Brain pericyte (primary cell): ENCODE results near the gene USP17L30.
"Not testable (repeated sequence)": the region's sequence is repeated elsewhere in the genome, so short reads cannot be mapped to it uniquely, and the experiment has no call there.

Experiments used
- DNase-seq: peaks from one replicate; pipeline ENCODE4 v3.0.0-alpha.2; 2012; ENCODE audit warnings: low read depth, low spot score

The USP17L30 gene, protein sequence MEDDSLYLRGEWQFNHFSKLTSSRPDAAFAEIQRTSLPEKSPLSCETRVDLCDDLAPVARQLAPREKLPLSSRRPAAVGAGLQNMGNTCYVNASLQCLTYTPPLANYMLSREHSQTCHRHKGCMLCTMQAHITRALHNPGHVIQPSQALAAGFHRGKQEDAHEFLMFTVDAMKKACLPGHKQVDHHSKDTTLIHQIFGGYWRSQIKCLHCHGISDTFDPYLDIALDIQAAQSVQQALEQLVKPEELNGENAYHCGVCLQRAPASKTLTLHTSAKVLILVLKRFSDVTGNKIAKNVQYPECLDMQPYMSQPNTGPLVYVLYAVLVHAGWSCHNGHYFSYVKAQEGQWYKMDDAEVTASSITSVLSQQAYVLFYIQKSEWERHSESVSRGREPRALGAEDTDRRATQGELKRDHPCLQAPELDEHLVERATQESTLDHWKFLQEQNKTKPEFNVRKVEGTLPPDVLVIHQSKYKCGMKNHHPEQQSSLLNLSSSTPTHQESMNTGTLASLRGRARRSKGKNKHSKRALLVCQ

DNA sequence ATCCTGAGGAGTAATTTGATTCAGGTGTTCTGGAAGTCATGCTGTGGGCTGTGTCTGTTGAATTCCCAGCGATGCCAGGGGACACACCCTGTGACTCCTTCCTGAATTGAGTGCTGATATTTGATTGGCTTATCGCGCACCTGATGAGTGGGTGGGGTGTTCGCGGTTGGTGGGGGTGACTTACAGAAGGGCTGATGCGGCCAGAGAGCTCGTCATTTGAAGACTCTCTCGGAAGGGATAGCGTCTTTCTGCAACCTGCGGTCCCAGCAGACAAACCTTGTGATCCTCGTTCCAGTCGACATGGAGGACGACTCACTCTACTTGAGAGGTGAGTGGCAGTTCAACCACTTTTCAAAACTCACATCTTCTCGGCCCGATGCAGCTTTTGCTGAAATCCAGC lies at the start of gene USP17L30:
TSS of gene USP17L30 (plus strand) at position 301 of the 400 bp plus-strand sequence. CDS start at position 301, 0 bp downstream.
- not testable (repeated sequence) for DNase-seq

DNA sequence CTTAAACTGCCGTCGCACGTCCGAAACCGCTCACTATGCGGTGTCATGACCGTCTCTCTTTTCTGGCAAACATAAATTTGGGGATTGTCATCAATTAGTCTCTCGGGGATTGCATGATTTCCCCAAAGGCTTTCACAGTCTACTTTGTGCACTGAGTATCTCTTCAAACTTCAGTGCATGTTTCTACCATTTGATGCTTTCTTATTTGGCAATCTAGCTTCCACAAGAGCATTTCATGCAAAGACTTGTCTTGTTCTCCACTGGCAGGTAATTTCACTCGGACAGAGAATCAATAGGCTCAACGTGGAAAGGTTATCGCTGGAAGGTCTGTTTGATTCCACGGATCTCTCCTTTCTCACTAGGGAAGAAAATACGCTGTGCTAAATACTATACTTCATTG lies 38.7 kb upstream of the USP17L30 start:
- DNase-seq, result not testable (repeated sequence)

DNA sequence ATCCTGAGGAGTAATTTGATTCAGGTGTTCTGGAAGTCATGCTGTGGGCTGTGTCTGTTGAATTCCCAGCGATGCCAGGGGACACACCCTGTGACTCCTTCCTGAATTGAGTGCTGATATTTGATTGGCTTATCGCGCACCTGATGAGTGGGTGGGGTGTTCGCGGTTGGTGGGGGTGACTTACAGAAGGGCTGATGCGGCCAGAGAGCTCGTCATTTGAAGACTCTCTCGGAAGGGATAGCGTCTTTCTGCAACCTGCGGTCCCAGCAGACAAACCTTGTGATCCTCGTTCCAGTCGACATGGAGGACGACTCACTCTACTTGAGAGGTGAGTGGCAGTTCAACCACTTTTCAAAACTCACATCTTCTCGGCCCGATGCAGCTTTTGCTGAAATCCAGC lies 38.1 kb upstream of the USP17L30 start, which contains the start of gene USP17L24:
TSS of gene USP17L24 (plus strand) at position 301 of the 400 bp plus-strand sequence. CDS start at position 301, 0 bp downstream.
- not testable (repeated sequence) for DNase-seq

DNA sequence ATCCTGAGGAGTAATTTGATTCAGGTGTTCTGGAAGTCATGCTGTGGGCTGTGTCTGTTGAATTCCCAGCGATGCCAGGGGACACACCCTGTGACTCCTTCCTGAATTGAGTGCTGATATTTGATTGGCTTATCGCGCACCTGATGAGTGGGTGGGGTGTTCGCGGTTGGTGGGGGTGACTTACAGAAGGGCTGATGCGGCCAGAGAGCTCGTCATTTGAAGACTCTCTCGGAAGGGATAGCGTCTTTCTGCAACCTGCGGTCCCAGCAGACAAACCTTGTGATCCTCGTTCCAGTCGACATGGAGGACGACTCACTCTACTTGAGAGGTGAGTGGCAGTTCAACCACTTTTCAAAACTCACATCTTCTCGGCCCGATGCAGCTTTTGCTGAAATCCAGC lies 33.3 kb upstream of the USP17L30 start, which contains the start of gene USP17L25:
TSS of gene USP17L25 (plus strand) at position 301 of the 400 bp plus-strand sequence. CDS start at position 301, 0 bp downstream.
- not testable (repeated sequence) for DNase-seq

DNA sequence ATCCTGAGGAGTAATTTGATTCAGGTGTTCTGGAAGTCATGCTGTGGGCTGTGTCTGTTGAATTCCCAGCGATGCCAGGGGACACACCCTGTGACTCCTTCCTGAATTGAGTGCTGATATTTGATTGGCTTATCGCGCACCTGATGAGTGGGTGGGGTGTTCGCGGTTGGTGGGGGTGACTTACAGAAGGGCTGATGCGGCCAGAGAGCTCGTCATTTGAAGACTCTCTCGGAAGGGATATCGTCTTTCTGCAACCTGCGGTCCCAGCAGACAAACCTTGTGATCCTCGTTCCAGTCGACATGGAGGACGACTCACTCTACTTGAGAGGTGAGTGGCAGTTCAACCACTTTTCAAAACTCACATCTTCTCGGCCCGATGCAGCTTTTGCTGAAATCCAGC lies 28.6 kb upstream of the USP17L30 start, which contains the start of gene USP17L26:
TSS of gene USP17L26 (plus strand) at position 301 of the 400 bp plus-strand sequence. CDS start at position 301, 0 bp downstream.
- DNase-seq, result not testable (repeated sequence)

DNA sequence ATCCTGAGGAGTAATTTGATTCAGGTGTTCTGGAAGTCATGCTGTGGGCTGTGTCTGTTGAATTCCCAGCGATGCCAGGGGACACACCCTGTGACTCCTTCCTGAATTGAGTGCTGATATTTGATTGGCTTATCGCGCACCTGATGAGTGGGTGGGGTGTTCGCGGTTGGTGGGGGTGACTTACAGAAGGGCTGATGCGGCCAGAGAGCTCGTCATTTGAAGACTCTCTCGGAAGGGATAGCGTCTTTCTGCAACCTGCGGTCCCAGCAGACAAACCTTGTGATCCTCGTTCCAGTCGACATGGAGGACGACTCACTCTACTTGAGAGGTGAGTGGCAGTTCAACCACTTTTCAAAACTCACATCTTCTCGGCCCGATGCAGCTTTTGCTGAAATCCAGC lies 23.8 kb upstream of the USP17L30 start, which contains the start of gene USP17L5:
TSS of gene USP17L5 (plus strand) at position 301 of the 400 bp plus-strand sequence. CDS start at position 301, 0 bp downstream.
- DNase-seq, result not testable (repeated sequence)

DNA sequence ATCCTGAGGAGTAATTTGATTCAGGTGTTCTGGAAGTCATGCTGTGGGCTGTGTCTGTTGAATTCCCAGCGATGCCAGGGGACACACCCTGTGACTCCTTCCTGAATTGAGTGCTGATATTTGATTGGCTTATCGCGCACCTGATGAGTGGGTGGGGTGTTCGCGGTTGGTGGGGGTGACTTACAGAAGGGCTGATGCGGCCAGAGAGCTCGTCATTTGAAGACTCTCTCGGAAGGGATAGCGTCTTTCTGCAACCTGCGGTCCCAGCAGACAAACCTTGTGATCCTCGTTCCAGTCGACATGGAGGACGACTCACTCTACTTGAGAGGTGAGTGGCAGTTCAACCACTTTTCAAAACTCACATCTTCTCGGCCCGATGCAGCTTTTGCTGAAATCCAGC lies 19.1 kb upstream of the USP17L30 start, which contains the start of gene USP17L27:
TSS of gene USP17L27 (plus strand) at position 301 of the 400 bp plus-strand sequence. CDS start at position 301, 0 bp downstream.
- not testable (repeated sequence) for DNase-seq

DNA sequence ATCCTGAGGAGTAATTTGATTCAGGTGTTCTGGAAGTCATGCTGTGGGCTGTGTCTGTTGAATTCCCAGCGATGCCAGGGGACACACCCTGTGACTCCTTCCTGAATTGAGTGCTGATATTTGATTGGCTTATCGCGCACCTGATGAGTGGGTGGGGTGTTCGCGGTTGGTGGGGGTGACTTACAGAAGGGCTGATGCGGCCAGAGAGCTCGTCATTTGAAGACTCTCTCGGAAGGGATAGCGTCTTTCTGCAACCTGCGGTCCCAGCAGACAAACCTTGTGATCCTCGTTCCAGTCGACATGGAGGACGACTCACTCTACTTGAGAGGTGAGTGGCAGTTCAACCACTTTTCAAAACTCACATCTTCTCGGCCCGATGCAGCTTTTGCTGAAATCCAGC lies 14.3 kb upstream of the USP17L30 start, which contains the start of gene USP17L28:
TSS of gene USP17L28 (plus strand) at position 301 of the 400 bp plus-strand sequence. CDS start at position 301, 0 bp downstream.
- DNase-seq, result not testable (repeated sequence)

DNA sequence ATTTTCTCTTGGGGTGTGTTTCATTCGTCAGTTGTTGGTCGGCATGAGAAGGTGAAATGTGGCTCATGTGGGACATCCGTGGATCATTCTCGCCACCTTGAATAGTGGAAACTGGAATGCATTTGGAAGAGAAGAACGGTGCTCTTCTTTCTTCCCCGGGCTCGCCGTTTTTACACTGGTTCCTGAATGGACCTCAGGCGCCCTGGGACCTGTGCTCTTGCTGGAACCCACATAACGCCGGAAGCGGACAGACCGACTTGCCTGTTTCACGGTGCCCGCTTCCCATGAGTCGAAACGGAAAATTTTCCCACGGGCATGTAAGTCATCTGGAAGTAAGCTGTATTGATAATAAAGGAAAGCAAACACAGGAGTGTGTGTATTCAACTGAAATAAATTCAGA lies 12.1 kb upstream of the USP17L30 start:
- not testable (repeated sequence) for DNase-seq

DNA sequence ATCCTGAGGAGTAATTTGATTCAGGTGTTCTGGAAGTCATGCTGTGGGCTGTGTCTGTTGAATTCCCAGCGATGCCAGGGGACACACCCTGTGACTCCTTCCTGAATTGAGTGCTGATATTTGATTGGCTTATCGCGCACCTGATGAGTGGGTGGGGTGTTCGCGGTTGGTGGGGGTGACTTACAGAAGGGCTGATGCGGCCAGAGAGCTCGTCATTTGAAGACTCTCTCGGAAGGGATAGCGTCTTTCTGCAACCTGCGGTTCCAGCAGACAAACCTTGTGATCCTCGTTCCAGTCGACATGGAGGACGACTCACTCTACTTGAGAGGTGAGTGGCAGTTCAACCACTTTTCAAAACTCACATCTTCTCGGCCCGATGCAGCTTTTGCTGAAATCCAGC lies 9.6 kb upstream of the USP17L30 start, which contains the start of gene USP17L29:
TSS of gene USP17L29 (plus strand) at position 301 of the 400 bp plus-strand sequence. CDS start at position 301, 0 bp downstream.
- DNase-seq, result not testable (repeated sequence)

DNA sequence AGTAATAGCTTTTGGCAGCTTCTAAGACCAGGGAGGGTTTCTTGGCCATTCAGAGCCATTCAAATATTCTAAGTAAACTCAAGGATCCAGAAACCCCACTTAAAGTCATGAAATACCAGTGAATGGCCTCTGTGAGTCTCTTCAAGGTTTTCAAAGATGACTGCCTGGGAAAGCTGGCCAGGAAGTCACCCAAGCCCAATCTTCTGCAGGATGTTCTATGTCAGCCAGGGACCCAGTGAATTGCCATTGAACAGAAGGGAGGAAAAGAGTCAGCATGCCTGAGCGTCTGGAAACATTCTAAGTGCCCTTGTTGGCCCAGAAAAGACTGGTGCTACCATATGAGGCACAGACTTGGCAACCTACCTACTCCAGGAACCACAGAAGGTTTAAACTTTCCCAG lies 17.0 kb downstream of the USP17L30 start:
- DNase-seq, result not testable (repeated sequence)

DNA sequence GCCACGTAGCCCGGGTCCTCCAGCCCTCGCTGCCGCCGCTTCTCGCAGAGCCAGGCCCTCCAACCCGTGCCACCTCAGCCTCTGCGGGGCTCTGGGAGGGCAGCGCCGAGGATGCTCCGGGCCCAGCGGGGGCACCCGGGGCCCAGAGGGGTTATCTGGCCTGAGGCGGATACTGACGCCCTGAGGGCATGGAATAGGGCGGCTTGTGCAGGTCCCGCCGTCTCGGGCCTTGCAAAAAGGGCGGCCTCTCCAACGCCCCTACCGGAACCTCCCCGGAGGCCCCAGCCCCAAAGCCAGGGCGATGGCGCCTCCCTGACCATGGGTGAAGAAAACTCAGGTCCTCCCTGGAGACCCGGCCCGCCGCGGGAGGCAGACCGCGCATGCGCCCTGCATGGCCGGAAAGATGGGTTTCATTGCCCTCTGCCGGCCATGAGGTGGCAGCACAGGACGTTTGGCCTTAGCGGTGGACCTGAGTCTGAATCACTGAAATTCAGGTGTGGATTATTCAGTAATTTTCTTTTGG lies 18.1 kb downstream of the USP17L30 start:
- DNase-seq, result not testable (repeated sequence)

DNA sequence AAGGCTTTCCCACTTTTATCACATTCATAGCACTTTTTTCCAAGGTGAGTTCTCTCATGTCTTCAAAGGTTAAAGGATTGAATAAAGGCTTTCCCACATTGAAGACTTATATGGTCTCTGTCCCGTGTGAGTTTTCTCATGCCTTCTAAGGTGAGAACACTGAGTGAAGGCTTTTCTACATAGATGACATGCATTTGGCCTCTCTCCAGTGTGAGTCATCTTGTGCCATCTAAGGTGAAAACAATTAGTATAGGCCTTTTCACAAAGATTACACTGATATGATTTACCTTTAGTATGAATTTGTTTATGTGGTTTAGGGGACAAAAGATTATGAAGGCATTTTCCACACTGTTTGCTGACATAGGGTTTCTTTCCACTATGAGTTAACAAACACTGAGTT lies 21.2 kb downstream of the USP17L30 start:
- DNase-seq, result no peak

DNA sequence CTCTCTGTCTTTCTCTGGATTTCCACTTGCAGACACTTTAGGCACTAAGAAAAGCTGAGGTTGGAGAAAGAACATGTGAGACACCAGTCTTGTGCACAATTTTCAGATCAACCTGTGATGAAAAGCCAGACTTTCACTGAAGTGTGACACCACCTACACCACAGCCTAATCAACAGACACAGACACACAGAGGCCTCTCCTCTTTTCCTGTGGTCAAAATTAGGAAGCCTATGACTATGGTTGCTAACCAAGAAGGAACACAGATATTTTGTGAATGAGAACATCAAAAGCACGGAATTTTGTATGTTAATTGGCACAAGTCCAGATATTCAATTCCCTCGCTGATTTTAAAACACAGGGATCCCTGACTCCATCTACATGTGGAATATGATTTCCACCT lies 26.1 kb downstream of the USP17L30 start:
- DNase-seq, result not testable (repeated sequence)

DNA sequence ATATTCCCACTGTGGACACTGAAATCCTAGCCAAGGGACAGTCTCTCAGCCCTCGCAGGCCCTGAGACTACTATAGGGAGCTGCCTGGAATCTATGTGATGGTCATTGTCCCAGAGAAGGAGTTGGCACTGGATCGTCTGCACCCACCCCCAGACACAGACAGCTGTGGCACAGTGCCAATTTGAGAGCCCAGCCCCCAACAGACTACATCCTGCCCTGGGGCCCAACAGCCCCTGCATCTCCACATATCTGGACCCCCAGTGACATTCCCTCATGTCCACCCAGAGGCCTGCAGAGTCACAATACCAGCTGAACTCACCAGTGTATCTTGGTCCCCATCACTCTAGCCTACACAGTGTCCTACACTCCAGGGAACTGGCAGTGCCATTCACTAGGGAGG lies 42.8 kb downstream of the USP17L30 start:
- not testable (repeated sequence) for DNase-seq

DNA sequence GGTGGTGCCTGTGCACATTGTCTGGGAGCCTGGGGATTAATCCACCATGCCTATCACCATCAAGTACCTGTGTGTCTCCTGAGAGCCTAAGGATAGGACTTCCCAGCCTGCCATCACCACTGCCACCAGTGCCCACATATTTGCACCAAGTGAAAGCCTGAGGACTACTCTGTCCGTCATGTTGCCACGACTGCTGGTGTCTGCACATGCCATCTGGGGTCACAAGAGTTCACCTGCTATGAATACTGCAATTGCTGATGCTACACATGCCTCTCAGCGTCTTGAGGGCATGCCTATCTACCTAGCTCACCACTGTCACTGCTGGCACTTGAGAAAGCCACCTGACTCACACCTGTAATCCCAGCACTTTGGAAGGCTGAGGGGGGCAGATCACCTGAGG lies 43.6 kb downstream of the USP17L30 start:
- not testable (repeated sequence) for DNase-seq

DNA sequence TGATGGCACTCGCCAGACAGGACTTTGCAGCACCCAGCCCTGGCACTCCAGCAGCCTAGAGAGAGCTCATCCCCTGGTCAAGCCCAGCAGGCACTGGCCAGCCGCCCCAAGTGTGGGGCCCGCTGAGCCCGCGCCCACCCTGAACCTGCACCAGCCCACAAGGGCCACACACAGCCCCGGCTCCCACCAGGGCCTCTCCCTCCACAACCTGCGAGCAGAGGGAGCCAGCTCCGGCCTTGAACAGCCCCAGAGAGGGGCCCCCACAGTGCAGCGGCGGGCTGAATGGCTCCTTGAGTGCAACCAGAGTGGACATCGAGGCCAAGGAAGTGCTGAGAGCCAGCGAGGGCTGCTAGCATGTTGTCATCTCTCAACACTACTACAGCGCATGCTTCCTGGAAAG lies 46.9 kb downstream of the USP17L30 start:
- DNase-seq, result no peak
